Natural killer cell (primary cell): ENCODE measurements around the gene AUTS2. TPM values are rescaled to one million over a fixed set of nuclear protein-coding genes. Genes with fewer than 3 reads are reported as not detected.

Experiments used
- ATAC-seq, 3 donors: fragments of 150-1000 bp in 2 of 3; fragments of 200-7000 bp in 1 of 3; cut with Tn5 transposase; 1 replicate in 1 of 3; 2 replicates in 2 of 3; pipeline ENCODE4 v1.10.0; 2021; ENCODE audit warnings: mild to moderate bottlenecking in 2 of 3, moderate library complexity in 2 of 3
- DNase-seq, 2 donors: peaks; one replicate each; pipeline versions ENCODE4 v3.0.0 to v3.0.0-alpha.2; 2013 to 2021; ENCODE audit warnings: mixed read lengths in 1 of 2
- H3K27ac ChIP-seq: one replicate; pipeline ENCODE4 v1.5.1; 2013; ENCODE audit warnings: mild to moderate bottlenecking, low read length
- H3K27me3 ChIP-seq: one replicate; pipeline ENCODE4 v1.6.1; 2013; ENCODE audit warnings: low read length; ENCODE audit not compliant: control insufficient read depth, insufficient read depth
- H3K36me3 ChIP-seq: one replicate; pipeline ENCODE4 v1.6.1; 2013; ENCODE audit warnings: low read length; ENCODE audit not compliant: control insufficient read depth, insufficient read depth
- H3K4me1 ChIP-seq: one replicate; pipeline ENCODE4 v1.6.1; 2013; ENCODE audit warnings: low read length; ENCODE audit not compliant: control insufficient read depth, insufficient read depth
- H3K4me3 ChIP-seq: one replicate; pipeline ENCODE4 v1.5.1; 2013; ENCODE audit warnings: low read length
- H3K9me3 ChIP-seq: one replicate; pipeline ENCODE4 v1.6.1; 2013; ENCODE audit warnings: low read length; ENCODE audit not compliant: control insufficient read depth, insufficient read depth
- H3K27ac Mint-ChIP-seq, 2 donors: one replicate each; pipeline ENCODE4 v1.8.0; 2022; ENCODE audit warnings: mild to moderate bottlenecking in 2 of 2, mixed read lengths in 2 of 2, moderate library complexity in 1 of 2
- H3K27me3 Mint-ChIP-seq, 2 donors: one replicate each; pipeline ENCODE4 v1.8.0; 2022; ENCODE audit warnings: low read depth in 2 of 2, mixed read lengths in 2 of 2
- H3K36me3 Mint-ChIP-seq: one replicate; pipeline ENCODE4 v1.8.0; 2022; ENCODE audit warnings: mixed read lengths
- H3K4me1 Mint-ChIP-seq, 2 donors: one replicate each; pipeline ENCODE4 v1.8.0; 2022; ENCODE audit warnings: mixed read lengths in 2 of 2
- H3K4me3 Mint-ChIP-seq: one replicate; pipeline ENCODE4 v1.8.0; 2022; ENCODE audit warnings: mild to moderate bottlenecking, moderate library complexity, mixed read lengths
- H3K9me3 Mint-ChIP-seq, 2 donors: one replicate each; pipeline ENCODE4 v1.8.0; 2022; ENCODE audit warnings: mixed read lengths in 2 of 2
- CTCF ChIP-seq: fragments of 200-600 bp; IDR thresholded peaks from one replicate; pipeline ENCODE4 v1.8.0; 2022; ENCODE audit warnings: antibody characterized with exemption
- WGBS: methylation state at CpG from one replicate; pipeline ENCODE4 v1.1.7; 2013; ENCODE audit warnings: missing lambda C conversion rate; ENCODE audit not compliant: insufficient coverage; 5-methylcytosine and 5-hydroxymethylcytosine counted together
- intact Hi-C: fragments of 100-400 bp; cut with micrococcal nuclease; formaldehyde crosslinking; loops from one replicate; pipeline ENCODE4 v1.14.2; 2022
- total RNA-seq, 4 donors: library from RNA; stranded (reverse); fragments of 120-200 nt in 1 of 4; gene quantifications; one replicate each; pipeline versions ENCODE4 v1.2.3 to v1.2.4, GENCODE V29; 2013 to 2022

Gene AUTS2
- total RNA-seq, 3 donors from 2014 or later (not counting 1 experiment from before 2014, with no cell fraction given): 147 to 197 (median 155) TPM

GRCh38 chr7:69813637-69814240 is 215.5 kb downstream of the AUTS2 start:
- no peak for TF ChIP-seq CTCF
- Mint-ChIP-seq H3K4me1 (no peaks in the 10 kb centered on the region), H3K36me3 (no peaks in the 10 kb centered on the region), H3K27ac (no peak overlapping the region), H3K9me3 (no peaks in the 10 kb centered on the region), H3K4me3 (no peak overlapping the region), H3K27me3 (no peaks in the 10 kb centered on the region)
- DNase-seq (no peak), ATAC-seq (no peak)
- H3K9me3 ChIP-seq: no peaks in the 10 kb centered on the region
- no peak overlapping the region for H3K4me3 ChIP-seq
- no peaks in the 10 kb centered on the region for H3K4me1 ChIP-seq
- H3K27me3 ChIP-seq: no peaks in the 10 kb centered on the region
- no peak overlapping the region for H3K27ac ChIP-seq
- H3K36me3 ChIP-seq: no peaks in the 10 kb centered on the region
- intact Hi-C loops: no loop called here

GRCh38 chr7:69814421-69814962 is 216.2 kb downstream of the AUTS2 start:
- no peaks in the 10 kb centered on the region for H3K9me3 Mint-ChIP-seq
- no peaks in the 10 kb centered on the region for H3K9me3 ChIP-seq
- H3K36me3 ChIP-seq: no peaks in the 10 kb centered on the region
- no peak overlapping the region for H3K4me3 ChIP-seq
- no peak for TF ChIP-seq CTCF
- H3K27me3 Mint-ChIP-seq: no peaks in the 10 kb centered on the region
- ATAC-seq (no peak), DNase-seq (no peak)
- intact Hi-C loops: no loop called here
- no peaks in the 10 kb centered on the region for H3K4me1 ChIP-seq
- H3K4me3 Mint-ChIP-seq: no peak overlapping the region
- no peaks in the 10 kb centered on the region for H3K4me1 Mint-ChIP-seq
- no peak overlapping the region for H3K27ac Mint-ChIP-seq
- H3K36me3 Mint-ChIP-seq: no peaks in the 10 kb centered on the region
- 88% methylated on average over 14 of the region's 14 CpGs for WGBS
- H3K27me3 ChIP-seq: no peaks in the 10 kb centered on the region
- no peak overlapping the region for H3K27ac ChIP-seq

- no peaks in the 10 kb centered on the region for H3K27me3 Mint-ChIP-seq
- no peak for TF ChIP-seq CTCF
- no peaks in the 10 kb centered on the region for H3K36me3 Mint-ChIP-seq
- Histone ChIP-seq H3K4me3 (no peak overlapping the region), H3K36me3 (no peaks in the 10 kb centered on the region), H3K4me1 (no peaks in the 10 kb centered on the region), H3K27me3 (no peaks in the 10 kb centered on the region), H3K9me3 (no peaks in the 10 kb centered on the region), H3K27ac (no peak overlapping the region)
- H3K4me1 Mint-ChIP-seq: no peaks in the 10 kb centered on the region
- ATAC-seq: no peak
- no peaks in the 10 kb centered on the region for H3K9me3 Mint-ChIP-seq
- intact Hi-C loops: no loop called here
- H3K4me3 Mint-ChIP-seq: no peak overlapping the region
- DNase-seq: no peak
- 94% methylated on average over 3 of the region's 3 CpGs for WGBS
- H3K27ac Mint-ChIP-seq: no peak overlapping the region
These were observed 218.2 kb downstream of the AUTS2 start for GRCh38 chr7:69816501-69816900.

- 100% methylated on average over 2 of the region's 2 CpGs for WGBS
- no peak for ATAC-seq
These were observed 218.8 kb downstream of the AUTS2 start for GRCh38 chr7:69817121-69817520.

More at GRCh38 chr7:69817121-69817520, 218.8 kb downstream of the AUTS2 start:
- no peak for TF ChIP-seq CTCF
- Mint-ChIP-seq H3K27ac (no peak overlapping the region), H3K9me3 (no peaks in the 10 kb centered on the region), H3K4me3 (no peak overlapping the region), H3K27me3 (no peaks in the 10 kb centered on the region), H3K4me1 (no peaks in the 10 kb centered on the region), H3K36me3 (no peaks in the 10 kb centered on the region)
- no peaks in the 10 kb centered on the region for H3K27me3 ChIP-seq
- no peaks in the 10 kb centered on the region for H3K36me3 ChIP-seq
- no peaks in the 10 kb centered on the region for H3K4me1 ChIP-seq
- H3K4me3 ChIP-seq: no peak overlapping the region
- no peaks in the 10 kb centered on the region for H3K9me3 ChIP-seq
- intact Hi-C loops: no loop called here
- H3K27ac ChIP-seq: no peak overlapping the region
- no peak for DNase-seq
